Activated T-cell treated with anti-CD3 and anti-CD28 coated beads, Interleukin-2, amount 50 U/mL, for 72 hours (primary cell): ENCODE results near the gene TTC7B. TPM values are rescaled to one million over a fixed set of nuclear protein-coding genes. Genes with fewer than 3 reads are reported as not detected.
A peak's percentile ranks its signal among the peaks of the same experiment; 100 is the strongest.

Source experiments
- ATAC-seq, 2 donors: fragments of 150-1000 bp; cut with Tn5 transposase; replicated peaks in 1 of 2; 2 replicates each; pipeline ENCODE4 v1.10.0; 2021; ENCODE audit warnings: moderate library complexity in 2 of 2, mild to moderate bottlenecking in 1 of 2
- DNase-seq, 2 donors: peaks; one replicate each; pipeline ENCODE4 v3.0.0; 2021 to 2022; ENCODE audit warnings: mixed read lengths in 1 of 2
- H3K27ac Mint-ChIP-seq: one replicate; pipeline ENCODE4 v1.8.0; 2022; ENCODE audit warnings: mild to moderate bottlenecking, moderate library complexity, mixed read lengths
- H3K27me3 Mint-ChIP-seq: one replicate; pipeline ENCODE4 v1.8.0; 2022; ENCODE audit warnings: low read depth, mixed read lengths
- H3K36me3 Mint-ChIP-seq, 2 donors: one replicate each; pipeline ENCODE4 v1.8.0; 2022; ENCODE audit warnings: mixed read lengths in 2 of 2, mild to moderate bottlenecking in 1 of 2; ENCODE audit not compliant: insufficient read depth in 2 of 2
- H3K4me1 Mint-ChIP-seq: one replicate; pipeline ENCODE4 v1.8.0; 2022; ENCODE audit warnings: low read depth, mixed read lengths
- H3K4me3 Mint-ChIP-seq, 2 donors: one replicate each; pipeline ENCODE4 v1.8.0; 2022; ENCODE audit warnings: mild to moderate bottlenecking in 2 of 2, mixed read lengths in 2 of 2, moderate library complexity in 2 of 2
- H3K9me3 Mint-ChIP-seq, 2 donors: one replicate each; pipeline ENCODE4 v1.8.0; 2022; ENCODE audit warnings: mixed read lengths in 2 of 2
- total RNA-seq, 2 donors: library from RNA; stranded (reverse); gene quantifications; one replicate each; pipeline ENCODE4 v1.2.3, GENCODE V29; 2022

TTC7B gene
- total RNA-seq, 2 donors from 2014 or later: 9.2 to 10.7 TPM

DNA sequence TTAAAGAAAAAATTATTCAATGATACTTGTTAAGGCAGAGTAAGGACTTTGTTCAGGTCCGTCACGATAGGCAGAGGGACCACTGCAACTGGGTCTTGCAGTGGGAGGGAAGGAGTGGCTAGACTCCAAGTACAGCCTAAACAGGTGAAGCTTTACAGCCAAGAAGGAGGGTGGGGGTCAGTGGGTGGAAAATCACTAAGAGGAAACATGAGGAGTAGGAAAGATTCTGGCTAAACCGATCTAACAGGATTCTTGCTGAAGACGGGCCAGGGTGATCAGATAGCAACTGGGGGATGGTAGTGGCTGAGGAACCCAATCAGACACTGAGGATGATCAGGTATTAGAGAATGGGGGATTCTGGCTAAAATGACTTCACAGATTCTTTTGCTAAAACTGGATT, 100.2 kb downstream of the TTC7B start:
- Mint-ChIP-seq H3K9me3 (no peaks in the 10 kb centered on the region), H3K4me3 (no peak overlapping the region), H3K27me3 (no peaks in the 10 kb centered on the region), H3K27ac (no peak overlapping the region), H3K4me1 (peaks cover 6% of the 10 kb centered on the region), H3K36me3 (no peaks in the 10 kb centered on the region)
- DNase-seq: no peak
- no peak for ATAC-seq

DNA sequence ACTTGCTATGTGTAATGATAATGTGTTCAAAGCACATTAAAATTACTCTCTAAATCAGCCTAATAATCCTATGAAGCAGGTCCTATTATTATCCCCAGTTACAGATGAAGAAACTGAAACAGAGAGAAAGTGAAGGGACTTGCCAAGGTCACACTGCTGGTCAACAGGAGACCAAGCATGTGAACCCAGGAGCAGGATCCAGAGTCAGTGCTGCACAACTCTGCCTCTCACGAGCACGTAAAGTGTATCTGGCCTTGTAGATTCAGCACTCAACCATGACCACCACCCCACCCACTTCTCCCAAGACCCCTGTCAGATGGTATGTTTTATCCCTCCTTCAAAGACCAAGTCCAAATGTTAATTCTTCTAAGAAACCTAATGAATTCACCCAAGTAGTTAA, 100.7 kb downstream of the TTC7B start:
- DNase-seq (no peak), ATAC-seq (no peak)
- Mint-ChIP-seq H3K27ac (no peak overlapping the region), H3K4me1 (peaks cover 6% of the 10 kb centered on the region), H3K27me3 (no peaks in the 10 kb centered on the region), H3K9me3 (no peaks in the 10 kb centered on the region), H3K36me3 (no peaks in the 10 kb centered on the region), H3K4me3 (no peak overlapping the region)

DNA sequence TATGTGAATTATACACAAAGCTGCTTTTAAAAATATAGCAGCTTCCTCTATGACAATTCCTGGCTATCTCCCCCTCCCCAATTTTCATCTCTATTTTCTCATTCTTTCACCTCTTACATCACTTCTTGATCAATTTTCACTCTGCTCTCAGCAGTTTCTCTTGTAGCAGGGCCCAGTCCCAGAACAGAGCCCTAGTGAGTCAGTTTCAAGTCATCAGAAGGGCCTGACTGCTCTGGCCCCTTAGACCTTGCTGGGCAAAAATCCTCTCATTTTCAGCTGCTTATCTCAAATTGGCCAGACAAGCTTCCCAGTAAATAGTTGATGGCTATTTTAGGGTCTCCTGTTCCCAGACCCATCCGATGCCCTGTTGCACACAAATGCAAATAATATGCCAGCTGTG, 101.4 kb downstream of the TTC7B start:
- Mint-ChIP-seq H3K36me3 (no peaks in the 10 kb centered on the region), H3K27me3 (no peaks in the 10 kb centered on the region), H3K27ac (no peak overlapping the region)

DNA sequence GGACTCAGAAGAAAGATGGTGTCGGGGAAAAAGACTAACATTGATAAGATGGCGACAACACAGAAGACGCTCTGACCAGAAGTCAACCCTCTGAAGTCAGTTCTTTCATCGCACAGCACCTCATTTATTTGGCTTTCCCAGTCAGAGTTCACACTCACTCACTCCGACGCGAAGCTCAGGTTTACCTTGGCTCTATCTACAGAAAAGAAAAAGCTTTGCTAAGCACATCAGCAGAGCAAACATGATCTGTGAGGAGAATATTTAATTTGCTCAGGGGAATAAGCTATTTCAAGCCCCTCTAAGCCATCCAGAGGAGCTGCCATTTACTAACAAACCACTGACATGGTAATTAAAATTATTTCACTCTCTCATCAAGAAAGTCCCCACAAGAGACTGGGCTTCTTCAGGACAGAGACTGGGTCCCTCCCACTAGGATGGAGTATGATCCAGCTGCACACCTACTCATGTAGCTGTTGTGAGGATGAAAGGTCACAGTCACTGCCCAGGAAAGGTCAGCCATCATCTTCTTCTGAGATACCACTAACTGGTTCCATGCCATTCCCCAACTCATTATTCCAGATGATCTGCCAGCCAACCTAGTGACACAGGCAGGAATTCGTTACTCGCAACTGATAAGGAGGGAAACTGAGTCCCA, 111.4 kb downstream of the TTC7B start:
- no peaks in the 10 kb centered on the region for H3K27me3 Mint-ChIP-seq
- no peak for ATAC-seq
- H3K4me1 Mint-ChIP-seq: no peaks in the 10 kb centered on the region
- H3K9me3 Mint-ChIP-seq: no peaks in the 10 kb centered on the region
- H3K4me3 Mint-ChIP-seq: no peak overlapping the region
- no peak for DNase-seq
- no peak overlapping the region for H3K27ac Mint-ChIP-seq
- H3K36me3 Mint-ChIP-seq: no peaks in the 10 kb centered on the region

More for the DNA sequence above, 101.4 kb downstream of the TTC7B start:
- Mint-ChIP-seq H3K4me3 (no peak overlapping the region), H3K4me1 (no peaks in the 10 kb centered on the region), H3K9me3 (no peaks in the 10 kb centered on the region)
- DNase-seq (no peak), ATAC-seq (no peak)

DNA sequence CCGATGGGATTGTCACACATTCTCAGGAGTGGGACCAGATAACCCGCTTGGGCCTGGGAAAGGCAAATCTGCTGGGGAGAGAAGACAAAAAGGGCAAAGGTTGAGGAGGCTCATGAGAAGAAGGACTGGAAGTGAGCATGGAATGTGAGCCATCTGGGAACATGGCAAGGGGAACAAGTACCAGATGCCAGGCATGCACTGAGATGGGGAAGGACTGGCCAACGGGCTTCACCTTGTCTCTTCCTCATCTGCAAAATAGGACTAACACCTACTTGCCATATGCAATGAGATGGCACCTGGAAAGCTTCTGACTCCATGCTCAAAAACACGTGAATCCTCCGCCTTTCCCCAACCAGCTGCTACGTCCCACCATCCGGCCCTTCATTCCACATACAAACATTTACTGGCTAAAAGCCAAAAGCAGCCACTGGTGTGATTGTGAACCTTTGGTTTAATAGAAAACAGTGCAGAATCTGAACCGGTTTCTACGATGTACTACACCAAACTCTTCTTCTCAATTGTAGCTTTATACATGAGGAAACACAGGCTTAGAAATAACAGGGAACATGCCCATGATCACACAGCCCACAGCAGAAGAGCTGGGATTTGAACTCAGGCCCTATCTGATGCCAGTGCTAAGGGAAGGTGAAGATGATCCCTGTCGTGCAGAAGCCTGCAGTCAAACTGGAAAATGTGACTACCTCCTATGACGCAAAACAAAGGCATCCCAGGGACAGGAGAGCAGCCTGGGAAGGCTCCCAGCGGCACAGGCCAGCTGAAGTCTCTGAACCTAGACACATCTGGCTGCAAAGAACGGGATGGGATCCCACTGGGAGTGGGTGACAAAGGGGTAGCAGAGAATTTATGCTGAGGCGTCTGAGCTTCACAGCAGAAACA, 112.1 kb downstream of the TTC7B start:
- no peak for DNase-seq
- no peak overlapping the region for H3K4me3 Mint-ChIP-seq
- no peak overlapping the region for H3K27ac Mint-ChIP-seq
- H3K27me3 Mint-ChIP-seq: no peaks in the 10 kb centered on the region
- H3K4me1 Mint-ChIP-seq: no peaks in the 10 kb centered on the region
- H3K9me3 Mint-ChIP-seq: no peaks in the 10 kb centered on the region
- no peaks in the 10 kb centered on the region for H3K36me3 Mint-ChIP-seq
- ATAC-seq: no peak

DNA sequence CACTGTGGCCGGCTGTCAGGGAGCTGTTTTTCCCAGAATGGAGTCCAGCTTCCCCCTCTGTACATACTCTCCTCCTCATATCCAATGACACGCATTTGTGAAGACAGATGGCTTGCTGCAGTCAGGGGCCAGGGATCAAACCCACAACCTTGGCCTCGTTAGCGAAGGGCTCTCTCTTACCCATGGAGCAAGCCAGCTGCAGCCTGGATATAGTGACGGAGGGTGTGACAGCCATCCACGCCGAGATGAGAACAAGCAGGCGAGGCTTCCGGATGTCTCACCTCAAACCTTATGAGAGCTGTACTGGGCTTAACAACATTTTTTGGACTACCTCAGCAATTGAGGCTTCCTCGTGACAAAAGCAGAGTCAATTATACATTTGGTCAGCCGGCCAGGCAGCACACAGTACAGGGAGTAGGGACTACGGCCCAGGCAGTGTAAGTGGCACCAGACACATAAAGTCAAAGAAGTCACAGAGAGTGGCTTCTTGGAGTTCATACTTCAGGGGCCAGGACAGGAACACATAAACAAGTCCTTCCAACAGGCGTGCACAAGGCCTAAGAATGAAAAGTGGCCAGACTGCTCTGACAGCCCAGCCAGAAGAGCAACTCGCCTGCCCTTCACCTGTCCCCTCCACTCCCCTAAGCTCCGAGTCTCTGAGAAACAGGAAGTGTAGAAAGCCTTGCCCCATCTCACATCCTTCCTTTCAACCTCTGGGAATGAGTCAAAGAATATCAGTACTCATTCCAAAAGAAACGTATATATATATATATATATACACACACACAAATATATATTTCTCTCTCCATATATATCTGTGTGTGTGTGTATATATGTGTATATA, 115.1 kb downstream of the TTC7B start:
- no peaks in the 10 kb centered on the region for H3K9me3 Mint-ChIP-seq
- no peak overlapping the region for H3K27ac Mint-ChIP-seq
- ATAC-seq (peak in 1 of 2 donors; percentile 60), DNase-seq (no peak)
- peaks cover 7% of the 10 kb centered on the region for H3K27me3 Mint-ChIP-seq
- peaks cover 11% of the 10 kb centered on the region for H3K4me1 Mint-ChIP-seq
- H3K36me3 Mint-ChIP-seq: no peaks in the 10 kb centered on the region
- no peak overlapping the region for H3K4me3 Mint-ChIP-seq

DNA sequence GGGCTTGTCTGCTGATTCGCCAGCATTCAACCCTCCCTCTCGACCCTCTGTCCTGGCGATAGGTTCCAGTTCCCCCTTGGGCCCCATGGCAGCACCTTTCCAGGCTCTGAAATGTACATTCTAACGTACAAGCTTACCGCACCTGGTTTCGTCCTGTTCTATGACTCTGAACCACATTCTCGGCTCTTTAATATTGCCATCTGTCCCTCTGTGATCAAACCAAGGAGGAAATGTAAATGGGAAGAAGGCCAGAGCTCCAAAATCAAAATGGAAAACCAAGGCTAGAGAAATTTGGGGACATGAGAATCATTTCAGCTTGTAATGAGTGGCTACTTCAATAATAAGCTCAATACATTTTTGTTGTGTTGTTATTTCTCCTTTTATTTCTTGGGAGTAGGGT, 117.2 kb downstream of the TTC7B start:
- Mint-ChIP-seq H3K9me3 (no peaks in the 10 kb centered on the region), H3K4me1 (peaks cover 11% of the 10 kb centered on the region), H3K4me3 (no peak overlapping the region), H3K27ac (no peak overlapping the region), H3K27me3 (peaks cover 7% of the 10 kb centered on the region), H3K36me3 (no peaks in the 10 kb centered on the region)
- no peak for ATAC-seq
- no peak for DNase-seq

DNA sequence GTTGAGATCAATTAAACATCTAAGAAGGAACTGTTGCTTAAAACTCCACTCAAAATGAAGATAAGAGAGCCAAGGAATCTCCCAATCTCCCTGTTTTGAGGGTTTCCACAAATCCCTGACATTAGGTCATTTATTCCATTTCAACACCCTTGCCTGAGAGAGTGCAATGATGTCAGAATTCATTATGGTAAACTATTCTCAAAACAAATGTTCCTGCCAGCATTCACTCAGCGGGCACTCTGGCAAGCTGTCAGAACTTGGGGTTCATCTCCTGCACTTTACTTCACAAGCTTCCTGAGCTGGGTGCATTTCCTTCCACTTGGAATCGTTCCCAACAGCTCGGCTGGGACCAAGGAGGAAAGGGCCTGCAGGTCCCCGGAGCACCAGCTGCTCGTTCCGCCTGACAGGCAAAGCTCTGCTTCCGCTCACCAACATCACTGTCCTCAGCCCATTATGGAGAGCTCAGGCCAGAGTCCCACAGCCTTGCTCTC, 117.8 kb downstream of the TTC7B start:
- H3K4me3 Mint-ChIP-seq: no peak overlapping the region
- peaks cover 7% of the 10 kb centered on the region for H3K27me3 Mint-ChIP-seq
- no peaks in the 10 kb centered on the region for H3K9me3 Mint-ChIP-seq
- DNase-seq: no peak
- no peak overlapping the region for H3K27ac Mint-ChIP-seq
- H3K4me1 Mint-ChIP-seq: peaks cover 11% of the 10 kb centered on the region
- H3K36me3 Mint-ChIP-seq: no peaks in the 10 kb centered on the region
- no peak for ATAC-seq

DNA sequence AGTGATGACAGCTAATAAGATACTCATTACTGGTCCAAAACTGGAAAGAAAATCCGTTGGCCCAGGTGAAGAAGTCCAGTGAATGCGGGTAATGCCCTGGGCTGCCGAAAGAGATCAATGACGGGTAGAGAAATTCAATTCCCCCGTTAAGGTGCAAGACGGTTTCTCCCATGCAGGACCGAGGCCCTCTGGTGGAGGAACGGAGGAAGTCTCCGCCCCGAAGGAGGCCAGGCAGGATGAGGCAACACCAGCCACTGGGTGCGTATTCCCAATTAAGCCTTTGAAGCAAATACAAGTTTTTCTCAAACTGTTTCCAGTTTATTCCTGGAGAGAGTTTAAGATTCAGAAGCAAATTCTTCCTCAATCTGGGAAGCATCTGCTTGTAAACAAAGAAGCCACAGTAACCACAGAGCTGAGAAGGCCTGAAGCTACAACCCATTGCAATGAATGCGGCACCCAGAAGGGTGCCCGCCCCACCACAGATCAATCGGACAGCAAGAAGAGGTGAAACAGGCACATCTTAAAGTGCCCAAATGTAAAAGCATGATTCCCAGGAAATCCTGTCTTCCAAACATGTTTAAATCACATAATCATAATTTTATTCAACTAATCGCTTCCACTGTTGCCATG, 118.5 kb downstream of the TTC7B start:
- Mint-ChIP-seq H3K4me1 (peaks cover 11% of the 10 kb centered on the region), H3K27me3 (peaks cover 7% of the 10 kb centered on the region), H3K36me3 (no peaks in the 10 kb centered on the region), H3K4me3 (no peak overlapping the region), H3K27ac (peak overlapping the region; percentile 77), H3K9me3 (no peaks in the 10 kb centered on the region)
- peak; percentile 79 to 80 for DNase-seq
- peak; percentile 88 to 91 for ATAC-seq

DNA sequence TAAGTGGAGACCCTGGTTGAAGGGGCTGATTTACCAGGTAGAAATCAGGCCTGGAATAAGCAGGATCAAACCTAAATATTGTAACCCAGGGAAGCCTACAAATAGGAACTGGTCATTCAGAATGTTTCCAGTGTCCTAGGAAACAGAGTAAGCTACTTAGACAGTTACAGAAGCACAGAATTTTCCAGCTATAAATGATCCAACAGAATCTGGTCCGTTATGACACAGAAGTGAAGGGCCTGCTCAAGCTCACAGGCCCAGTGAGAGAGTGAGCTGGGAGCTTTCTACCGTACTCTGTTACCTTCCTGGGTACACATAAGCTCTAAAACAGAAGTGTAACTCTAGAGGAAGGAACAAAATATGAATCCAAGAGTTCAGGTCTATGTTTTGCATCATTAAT, 119.1 kb downstream of the TTC7B start:
- Mint-ChIP-seq H3K4me3 (no peak overlapping the region), H3K27ac (no peak overlapping the region), H3K9me3 (no peaks in the 10 kb centered on the region), H3K27me3 (peaks cover 7% of the 10 kb centered on the region), H3K36me3 (no peaks in the 10 kb centered on the region), H3K4me1 (peaks cover 11% of the 10 kb centered on the region)
- DNase-seq: no peak
- ATAC-seq: no peak

DNA sequence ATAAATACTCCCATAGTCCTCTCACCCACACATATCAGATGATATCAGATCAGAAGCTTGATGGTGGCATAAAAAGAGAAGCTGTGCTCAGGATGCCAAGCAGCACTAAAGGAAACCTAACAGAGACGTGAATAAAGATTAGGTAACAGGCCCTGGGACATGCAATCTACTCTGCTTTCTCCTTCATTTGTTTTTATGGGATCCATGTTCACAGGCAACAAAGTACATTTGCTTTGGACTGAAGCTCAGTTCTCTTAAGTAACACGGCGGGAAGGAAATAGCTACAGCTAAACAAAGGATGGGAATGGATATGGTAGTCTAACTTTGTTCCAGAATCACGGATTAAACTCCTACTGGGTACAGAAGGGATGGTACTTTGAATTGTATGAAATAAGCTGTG, 119.5 kb downstream of the TTC7B start:
- DNase-seq (no peak), ATAC-seq (no peak)
- H3K36me3 Mint-ChIP-seq: no peaks in the 10 kb centered on the region
- H3K4me3 Mint-ChIP-seq: no peak overlapping the region
- H3K9me3 Mint-ChIP-seq: no peaks in the 10 kb centered on the region
- no peak overlapping the region for H3K27ac Mint-ChIP-seq
- peaks cover 11% of the 10 kb centered on the region for H3K4me1 Mint-ChIP-seq
- peaks cover 7% of the 10 kb centered on the region for H3K27me3 Mint-ChIP-seq

DNA sequence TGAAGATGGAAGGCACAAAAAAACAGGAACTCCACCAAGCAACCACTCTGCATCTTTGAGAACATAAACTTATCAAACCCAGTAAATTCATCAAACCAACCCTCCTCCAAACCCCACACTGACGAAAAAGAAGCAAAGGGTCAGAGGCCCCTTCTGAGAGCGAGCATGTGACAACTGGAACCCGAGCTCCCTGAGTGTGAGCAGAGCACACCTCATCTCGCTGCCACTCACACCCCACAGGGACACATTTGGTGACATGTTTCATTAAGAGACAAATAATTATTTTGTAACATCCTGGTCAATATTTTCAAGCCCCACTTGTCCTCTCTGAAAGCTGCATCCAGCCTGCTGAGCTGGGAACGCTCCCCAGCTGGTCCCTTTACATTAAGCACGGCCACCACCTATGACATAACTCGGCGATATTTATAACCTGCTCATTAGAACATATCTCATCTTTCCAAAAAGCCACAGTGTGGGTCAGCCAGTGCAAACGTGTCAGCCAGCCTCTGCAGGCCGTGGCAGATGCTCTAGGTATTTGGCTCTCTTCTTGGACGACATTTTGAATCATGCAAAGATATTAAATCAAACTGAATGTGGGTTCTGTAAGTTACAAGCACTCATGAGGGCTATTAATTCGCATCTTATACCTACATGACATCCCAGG, 120.1 kb downstream of the TTC7B start:
- no peaks in the 10 kb centered on the region for H3K9me3 Mint-ChIP-seq

More for the DNA sequence above, 120.1 kb downstream of the TTC7B start:
- H3K4me1 Mint-ChIP-seq: peaks cover 11% of the 10 kb centered on the region
- no peak for ATAC-seq
- H3K27ac Mint-ChIP-seq: no peak overlapping the region
- H3K36me3 Mint-ChIP-seq: no peaks in the 10 kb centered on the region
- DNase-seq: no peak
- H3K4me3 Mint-ChIP-seq: no peak overlapping the region
- H3K27me3 Mint-ChIP-seq: peaks cover 7% of the 10 kb centered on the region
